GM19467 (cell line): ENCODE measurements around the gene CNKSR3.

Experiments
- ATAC-seq: cut with Tn5 transposase; IDR thresholded peaks from one replicate; pipeline ENCODE4 v1.9.1; 2021; ENCODE audit warnings: mild to moderate bottlenecking, moderate library complexity; ENCODE audit not compliant: unreplicated experiment

CNKSR3 gene

DNA sequence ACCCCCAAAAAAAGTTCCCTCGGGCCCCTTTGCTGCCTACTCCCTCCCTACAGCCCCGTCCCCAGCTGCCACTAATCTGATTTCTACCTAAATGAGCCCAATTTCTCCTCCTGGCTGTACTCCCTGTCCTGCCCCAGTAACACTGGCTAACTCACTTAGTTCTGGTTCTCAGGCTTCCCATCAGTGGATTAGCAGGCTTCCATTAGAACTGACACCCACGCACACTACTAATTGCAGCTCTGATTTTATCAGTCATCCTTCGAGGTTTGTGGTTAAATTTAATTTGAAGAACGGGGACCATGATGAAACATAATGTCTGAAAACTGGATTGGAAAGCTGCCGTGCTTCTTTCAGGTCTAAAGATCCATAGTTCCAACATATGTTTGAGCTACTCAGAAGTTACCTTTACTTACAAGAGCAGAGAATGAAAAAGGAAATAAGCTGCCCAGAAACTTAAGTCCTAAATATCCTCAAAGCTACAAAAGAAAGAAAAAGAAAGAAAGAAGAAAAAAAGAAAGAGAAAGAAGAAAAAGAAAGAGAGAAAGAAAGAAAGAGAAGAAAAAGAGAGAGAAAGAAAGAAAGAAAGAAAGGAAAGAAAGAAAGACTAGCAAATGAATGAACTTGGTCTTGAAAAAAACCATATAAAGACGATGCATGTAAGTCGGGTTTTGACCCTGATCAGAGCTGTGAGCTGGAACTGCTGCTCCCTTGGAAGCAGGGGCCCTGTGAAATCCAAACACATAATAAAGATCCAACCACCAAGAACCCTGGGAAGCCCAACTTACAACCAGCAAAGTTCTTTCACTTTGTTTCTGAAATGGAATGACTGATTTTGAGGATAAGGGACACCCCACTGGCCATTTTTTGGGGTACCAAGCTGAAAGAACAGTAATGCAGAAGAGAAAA lies 51.7 kb downstream of the CNKSR3 start:
- no peak for ATAC-seq

DNA sequence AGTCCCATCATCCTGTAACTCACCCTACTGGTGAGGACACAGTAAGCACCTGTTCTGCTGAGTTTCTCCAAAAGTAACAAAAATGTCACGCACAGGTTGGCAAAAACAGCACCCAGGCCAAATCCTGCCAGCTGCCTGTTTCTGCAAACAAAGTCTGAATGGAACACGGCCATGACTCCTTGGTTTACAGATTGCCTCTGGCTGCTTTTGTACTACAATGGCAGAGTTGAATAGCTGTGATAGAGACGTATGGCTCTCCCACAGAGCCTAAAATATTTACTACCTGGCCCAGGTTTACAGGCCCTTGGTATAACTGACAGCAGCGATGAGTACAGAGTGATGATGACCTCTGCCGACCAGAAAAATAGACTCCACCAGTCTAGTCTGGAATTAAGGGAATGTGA lies 52.6 kb downstream of the CNKSR3 start:
- no peak for ATAC-seq

DNA sequence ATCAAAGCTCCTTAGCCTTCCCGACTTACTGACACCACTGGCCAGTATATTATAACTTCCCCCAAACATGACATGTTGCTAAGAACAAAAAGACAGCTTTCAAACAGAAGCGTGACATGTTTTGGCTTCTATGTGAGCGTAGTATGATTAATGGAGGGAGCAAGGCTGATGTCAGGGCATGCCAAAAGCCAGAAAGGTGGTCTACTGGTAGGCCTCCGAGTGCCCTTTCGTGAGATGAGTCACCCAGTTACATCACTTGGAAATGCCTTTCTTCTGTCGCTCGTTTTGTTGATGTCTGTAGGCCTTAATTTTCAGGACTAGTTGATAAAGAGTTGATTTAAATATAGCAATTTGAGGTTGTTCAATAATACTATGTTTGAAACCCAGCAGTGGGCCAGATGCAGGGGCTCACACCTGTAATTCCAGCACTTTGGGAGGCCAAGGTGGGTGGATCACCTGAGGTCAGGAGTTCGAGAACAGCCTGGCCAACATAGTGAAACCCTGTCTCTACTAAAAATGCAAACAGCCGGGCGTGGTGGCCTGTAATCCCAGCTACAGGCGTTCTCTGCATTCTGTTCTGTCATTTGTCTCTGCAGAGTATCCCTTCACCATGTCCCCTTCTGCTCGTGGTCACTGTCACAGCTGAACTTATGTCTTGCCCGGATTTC lies 53.3 kb downstream of the CNKSR3 start:
- no peak for ATAC-seq

DNA sequence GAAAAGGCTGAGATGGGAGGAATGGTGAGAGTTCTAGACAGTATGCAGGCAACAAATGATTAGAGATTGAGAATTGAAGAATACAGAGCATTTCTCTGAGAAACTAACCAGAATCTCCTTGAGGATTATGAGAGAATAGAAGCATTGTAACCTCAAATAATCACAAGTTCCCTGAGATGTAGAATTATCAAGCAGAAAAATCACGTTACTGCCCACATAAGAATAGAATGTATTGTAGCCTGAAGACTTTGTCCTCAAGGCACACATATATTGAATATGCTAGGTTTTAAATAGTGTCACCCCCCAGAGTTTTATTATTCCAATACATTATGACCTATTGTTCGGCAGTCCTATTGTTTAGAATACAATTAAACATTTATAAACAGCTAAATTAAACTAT lies 57.2 kb downstream of the CNKSR3 start:
- ATAC-seq: no peak

DNA sequence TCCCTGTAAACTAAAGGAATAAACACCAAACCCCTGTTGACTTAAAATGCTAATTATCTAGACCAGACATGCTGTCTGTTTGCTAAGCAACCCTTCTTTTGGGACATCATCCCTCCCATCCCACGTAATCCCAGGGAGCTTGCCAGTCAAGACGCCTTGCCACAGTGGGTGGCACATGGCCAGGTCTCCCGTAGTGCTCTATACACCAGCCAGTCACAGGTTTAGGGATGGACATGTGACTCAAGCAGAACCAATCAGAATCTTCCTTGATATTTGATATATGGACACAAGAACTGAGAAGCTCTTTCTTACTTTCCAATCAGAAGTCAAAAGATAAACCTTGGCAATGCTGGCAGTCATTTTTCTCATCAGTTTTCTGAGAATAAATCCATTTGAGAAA lies 60.0 kb downstream of the CNKSR3 start:
- ATAC-seq: no peak

DNA sequence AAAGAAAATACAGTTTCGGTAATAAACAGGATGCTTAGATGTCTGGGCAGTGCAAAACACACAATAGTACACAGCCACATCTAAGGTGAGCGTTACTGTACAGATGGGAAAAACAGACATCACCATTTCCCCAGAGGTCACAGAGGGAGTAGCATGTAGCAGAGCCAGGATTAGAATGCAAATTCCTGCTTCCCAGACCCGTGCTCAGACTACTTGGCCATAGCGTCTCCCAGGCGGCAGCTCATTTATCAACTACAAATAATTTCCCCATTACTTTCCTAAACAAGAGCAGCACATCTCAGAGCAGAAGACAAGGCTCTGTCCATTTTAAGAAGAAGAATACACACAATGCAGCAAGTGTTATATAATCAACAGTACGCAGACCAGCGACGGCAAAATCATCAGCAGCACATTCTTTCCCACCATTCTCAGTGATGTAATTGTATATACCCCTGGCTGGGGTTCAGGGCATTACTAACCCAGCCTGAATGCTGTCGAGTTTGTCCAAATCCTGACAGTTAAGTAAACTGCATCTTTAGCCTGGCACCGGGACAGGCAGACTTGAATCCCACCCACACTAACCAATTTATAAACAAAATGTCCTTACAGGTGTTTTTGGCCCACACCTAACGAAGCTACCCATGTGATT lies 61.9 kb downstream of the CNKSR3 start:
- no peak for ATAC-seq

DNA sequence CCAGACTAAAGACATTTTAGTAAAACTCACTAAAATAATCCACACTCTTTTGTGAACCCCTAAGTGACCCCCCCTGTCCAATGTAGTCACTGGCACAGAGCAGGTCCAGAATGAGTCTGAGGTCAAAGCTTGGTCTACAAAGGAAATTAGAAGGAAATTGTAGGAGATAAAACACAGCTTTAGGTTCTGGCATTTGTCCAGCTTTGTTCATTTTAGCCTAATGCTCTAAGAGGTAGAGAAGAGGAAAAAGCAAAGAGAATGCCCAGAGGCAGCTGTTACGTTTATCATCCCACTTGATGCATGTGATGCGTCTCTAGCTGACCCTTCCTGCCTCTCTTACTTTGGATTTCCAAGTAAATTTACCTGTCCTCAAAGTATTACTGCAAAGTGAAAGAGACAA lies 62.5 kb downstream of the CNKSR3 start:
- no peak for ATAC-seq

DNA sequence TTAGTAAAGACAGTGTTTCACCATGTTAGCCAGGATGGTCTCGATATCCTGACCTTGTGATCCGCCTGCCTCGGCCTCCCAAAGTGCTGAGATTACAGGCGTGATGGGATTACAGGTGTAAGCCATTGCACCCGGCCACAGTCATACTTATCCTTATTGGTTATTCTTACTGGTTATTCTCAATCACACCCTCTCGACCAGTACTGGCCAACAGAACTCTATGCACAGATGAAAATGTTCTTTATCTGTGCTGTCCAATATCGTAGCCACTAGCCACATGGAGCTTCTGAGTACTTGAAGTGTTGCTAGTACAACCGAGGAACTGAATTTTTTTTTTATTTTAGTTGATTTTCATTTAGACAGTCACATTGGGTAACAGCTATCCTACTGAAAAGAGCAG lies 63.5 kb downstream of the CNKSR3 start:
- ATAC-seq: no peak

DNA sequence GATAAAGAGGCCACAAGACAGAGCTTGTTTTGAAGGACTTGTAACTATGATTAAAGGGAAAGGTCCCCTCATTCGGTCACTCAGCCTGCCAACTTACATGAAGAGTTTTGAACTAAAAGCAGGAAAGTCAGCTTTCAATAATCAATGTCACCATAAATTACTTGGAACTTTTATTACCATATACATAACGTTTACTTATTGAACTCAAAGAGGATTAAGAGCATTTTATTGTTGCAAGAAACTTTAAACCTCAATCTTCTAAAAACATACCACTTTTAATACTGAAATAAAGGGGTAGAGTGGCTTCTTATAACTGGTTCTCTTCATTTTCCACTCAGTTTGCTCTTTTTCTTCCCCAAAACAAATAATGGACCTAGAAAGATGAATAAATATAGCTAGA lies 65.1 kb downstream of the CNKSR3 start:
- no peak for ATAC-seq

DNA sequence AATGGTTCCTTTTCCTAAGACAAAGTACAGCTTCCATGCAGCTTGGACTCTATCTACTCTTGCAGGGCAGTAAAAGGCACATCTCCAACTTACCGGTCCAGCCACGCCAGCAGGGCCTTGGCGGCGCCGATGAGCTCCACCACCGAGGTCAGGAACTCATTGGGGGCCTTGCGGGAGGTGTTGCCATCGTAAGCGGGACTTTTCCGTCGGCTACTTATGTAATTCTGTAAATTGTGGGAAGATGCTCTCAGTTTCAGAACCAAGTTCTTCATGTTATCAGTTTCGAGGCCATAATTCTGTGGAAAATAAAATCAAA lies 68.5 kb downstream of the CNKSR3 start:
- no peak for ATAC-seq

DNA sequence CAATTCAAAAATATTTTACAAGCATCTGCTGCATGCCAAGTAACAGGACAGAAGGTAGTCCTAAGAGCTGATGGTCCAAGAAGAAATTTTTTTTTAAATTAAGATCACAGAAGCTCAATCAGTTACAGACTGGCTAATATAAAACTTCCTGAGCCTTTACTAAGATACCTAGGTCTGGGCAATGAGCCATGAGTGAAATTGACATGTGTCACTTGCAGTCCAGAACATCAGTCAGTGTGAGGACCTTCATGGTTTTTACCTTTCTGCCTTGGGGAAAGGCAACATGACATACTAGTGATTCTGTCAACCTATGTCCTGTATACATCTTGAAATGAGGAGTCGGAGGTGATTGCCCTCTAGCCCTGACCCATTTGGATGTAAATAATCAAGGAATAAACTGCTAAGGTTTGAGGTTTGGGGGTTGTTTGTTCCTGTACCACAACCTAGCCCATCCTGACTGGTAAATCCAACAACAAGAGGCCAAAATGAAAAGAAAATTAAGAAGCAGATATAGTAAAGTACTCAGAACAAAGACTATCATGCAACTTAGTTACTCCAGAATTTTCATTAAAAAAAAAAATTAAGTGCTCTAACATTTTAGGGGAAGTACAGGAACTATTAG lies 70.0 kb downstream of the CNKSR3 start:
- ATAC-seq: no peak

DNA sequence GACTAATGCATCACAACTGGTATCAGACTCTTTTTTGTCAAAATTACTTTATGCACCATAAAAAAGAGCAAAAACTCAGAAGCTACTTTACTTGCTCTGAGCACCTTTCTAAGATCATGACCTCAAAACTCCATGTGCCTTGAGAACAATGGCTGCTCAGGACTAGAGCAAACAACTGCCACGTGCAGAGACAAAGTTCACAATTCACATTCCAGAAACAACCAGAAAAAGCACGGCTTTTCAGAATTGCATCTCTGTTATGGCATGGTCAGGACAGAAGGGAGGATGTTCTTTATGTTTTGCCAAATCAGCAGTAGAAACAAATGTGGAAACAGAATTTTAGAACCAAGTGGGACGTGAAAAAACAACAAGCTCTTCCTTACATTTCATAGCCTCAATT lies 70.5 kb downstream of the CNKSR3 start:
- ATAC-seq: no peak

DNA sequence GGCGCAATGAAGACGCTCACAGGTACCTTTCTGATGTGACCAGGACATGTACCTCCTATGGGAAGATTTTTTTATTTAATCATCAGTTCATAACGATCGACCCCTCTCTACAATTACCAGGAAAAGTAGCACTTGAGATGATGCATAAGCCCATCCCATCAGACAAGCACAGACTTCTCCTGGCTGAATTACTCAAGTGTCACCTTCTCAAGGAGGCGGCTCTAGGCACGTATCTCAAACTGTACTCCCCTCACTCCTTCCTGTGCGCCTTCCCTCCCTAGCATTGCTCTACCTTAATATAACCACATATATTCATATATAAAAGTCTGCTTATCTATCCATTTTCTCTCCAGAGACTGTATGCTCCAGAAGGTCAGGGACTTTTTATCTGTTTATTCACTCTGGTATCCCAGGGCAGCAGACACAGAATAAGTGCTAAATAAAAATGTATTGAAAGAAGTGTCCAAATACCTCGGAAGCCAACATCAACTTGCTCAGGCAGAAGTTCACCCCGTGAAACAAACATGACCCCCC lies 71.5 kb downstream of the CNKSR3 start:
- ATAC-seq: no peak

DNA sequence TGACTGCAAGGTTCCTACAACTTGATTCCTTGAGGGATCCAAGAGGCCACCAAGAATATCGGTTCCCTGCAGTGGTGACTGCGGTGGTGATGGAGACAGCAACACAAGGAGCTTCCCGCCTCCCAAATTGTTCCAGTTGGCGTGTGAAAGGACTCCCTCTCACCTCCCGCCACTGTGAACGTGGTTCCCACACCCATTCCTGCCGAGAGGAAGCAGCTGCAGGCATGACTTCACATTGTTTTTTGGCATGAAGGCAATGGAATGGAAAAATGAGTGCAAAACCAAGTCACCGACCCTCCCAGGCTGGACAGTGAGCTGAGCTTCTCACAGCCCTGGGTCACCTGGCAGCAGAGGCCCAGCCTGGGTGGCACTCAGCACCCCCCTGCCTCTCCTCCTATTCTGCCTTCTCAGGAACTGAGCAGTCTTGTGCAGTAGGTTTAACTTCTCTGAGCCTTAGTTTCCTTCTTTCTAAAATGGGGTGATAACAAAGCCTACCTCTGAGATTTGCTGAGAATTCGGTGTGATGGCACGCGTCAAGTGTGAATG lies 75.0 kb downstream of the CNKSR3 start:
- no peak for ATAC-seq

DNA sequence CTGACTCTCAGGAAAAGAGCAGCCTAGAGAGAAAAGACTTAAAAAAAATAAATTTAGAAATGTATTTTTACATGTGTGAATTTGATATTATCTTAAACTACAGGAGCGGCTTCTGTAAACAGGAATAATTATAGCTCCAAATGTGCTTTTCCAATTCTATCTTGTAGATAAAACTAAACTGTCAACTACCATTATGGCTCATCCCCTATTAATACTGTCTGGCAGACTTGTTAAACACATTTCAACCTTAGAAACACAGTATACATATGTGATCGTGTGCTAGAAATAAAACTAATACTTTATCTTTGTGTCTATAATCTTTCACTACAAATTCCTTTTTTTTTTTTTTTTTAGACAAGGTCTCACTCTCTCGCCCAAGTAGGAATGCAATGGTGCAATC lies 75.8 kb downstream of the CNKSR3 start:
- no peak for ATAC-seq

DNA sequence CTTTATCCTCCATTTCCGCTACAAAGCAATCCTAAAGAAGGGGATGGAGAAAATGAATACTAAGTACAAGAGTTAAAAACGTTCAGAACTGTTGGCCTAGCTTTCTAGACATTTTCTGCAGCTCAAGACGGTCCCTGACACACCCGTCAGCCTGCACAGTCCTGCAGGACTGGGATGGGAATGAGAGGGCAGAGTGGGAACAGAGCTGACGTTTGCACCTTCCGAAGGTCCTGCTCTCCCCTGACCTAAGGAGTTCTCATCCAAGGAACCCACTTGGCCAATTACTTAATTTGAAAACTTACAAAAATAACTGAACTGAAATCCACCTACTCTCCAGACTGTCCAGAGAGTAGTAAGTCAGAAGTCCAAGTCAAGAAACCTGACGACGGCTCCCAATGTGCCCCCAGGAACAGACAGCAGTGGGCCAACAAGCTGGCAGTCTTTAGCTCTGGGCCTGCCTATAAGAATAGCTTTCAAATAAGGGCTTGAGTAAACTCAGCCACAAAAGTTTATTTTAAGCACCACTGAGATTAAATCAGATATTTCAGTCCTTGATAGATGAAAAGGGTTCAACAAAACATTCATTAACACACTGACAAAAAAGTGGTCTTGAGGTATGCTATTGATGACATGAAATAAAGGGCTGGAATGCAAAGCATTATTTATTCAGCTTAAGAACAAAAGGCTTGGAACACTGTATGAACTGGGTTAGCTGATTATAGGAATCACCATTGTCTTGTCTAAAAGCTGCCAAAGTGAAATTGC lies 76.8 kb downstream of the CNKSR3 start:
- ATAC-seq: no peak

DNA sequence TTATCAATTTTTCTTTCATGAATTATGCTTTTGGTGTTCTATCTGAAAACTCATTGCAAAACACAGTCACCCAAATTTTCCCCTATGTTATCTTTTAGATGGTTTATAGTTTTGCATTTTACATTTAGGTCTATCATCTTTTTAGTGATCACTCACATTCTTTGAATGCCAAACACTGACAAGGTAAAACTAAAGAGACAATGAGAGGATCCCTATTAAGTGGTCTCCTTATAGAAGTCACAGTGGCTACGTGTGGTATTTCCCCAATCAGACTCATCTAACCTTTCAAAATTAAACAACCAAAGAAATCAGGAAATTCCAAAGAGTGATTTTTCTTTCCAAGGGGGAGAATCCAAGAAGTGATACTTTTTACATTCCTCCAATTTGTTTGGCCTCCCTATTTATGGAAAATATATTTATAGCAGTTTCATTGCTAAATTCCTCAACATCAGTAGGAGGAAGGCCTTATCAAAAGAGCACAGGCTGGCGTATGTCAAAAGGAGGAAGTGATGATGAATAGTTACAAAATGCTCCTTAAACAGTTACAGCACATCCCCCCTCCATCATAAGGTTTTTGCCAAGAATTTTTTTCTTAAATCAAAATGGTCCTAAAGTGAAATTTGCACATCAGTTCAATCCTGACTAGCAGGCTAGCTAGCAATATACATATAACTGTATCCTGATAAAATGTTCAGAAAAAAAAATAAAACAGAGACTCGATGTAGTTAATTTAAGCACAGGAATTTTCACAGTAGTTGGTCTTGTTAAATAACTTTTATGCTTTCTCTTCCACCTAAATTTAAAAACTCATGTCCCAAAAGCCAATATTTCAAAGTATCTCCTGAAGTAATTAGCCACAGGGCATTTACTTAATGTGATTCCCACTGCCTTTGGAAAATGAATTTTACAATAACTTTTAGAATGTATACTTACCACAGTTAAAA lies 77.7 kb downstream of the CNKSR3 start:
- ATAC-seq: no peak

DNA sequence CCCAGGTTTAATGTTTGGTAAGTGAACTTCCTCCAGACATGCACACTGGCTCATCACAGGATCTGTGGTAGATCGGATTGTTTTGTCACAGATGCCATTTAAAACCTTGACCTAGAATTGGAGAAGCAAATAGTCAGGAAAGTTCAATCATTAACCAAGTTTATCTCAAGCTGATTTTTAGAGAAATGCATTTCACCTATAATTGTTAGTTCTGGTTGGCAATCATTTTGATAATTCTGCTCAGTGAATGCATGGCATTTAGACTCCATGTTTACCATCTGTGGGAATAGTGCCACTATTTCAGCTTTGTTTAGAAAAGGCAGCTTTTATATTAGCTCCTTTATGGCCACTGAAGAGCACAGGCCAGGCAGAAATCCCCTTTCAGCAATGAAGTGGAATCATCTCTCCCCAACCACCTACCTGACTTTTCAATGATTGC lies 80.0 kb downstream of the CNKSR3 start:
- ATAC-seq: no peak

DNA sequence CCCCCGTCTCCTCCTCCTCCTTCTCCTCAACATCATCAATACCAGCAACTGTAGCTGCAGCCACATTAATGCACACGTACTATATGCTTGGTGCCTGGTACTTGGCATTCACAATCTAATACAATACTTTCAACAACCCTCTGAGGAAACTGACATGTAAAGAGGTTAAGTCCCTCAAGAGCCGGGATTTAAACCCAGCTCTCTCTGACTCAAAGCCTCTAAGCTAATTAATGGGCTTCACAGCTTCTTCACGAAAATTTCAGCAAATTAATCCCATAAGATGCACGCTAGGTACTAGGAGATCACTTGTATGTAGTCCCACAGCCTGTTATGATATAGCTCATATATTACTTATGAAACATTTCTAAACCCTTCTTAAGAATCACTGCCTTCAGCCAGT lies 80.8 kb downstream of the CNKSR3 start:
- no peak for ATAC-seq
